PC-3 (cell line): Measurements from ENCODE around the gene SF3B2.

Source experiments
- EZH2phosphoT487 ChIP-seq: fragments of 300-600 bp; sonication (generic); IDR thresholded peaks from 2 replicates; pipeline ENCODE4 v1.6.1; 2018; ENCODE audit warnings: mild to moderate bottlenecking, antibody characterized with exemption, low read length, borderline replicate concordance
- TF ChIP-seq, protein P1 (sequence below): fragments of 300-600 bp; sonication (generic); conservative IDR thresholded peaks from 2 replicates; pipeline ENCODE4 v1.5.1; 2017; ENCODE audit warnings: antibody characterized with exemption, low read depth, mild to moderate bottlenecking, low read length

DNA sequence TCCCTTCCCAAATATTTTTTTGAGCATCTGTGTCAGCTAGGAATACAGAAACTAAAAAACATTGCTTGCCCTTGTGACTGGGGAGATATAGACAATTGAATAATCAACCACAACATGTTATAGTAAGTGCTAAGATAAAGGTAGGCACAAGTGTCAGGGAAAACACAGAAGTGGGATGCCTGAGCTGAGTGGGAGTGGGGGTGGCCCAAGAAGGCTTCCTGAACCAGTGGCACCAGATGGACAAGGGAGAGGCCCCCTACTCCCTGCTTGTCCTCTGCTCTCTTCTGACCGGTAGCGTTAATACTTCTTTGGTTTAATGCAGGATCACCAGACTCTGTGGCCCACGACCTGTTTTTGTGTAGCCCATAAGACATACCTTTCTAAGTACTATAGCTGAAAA, 66.7 kb downstream of the SF3B2 start:
- TF ChIP-seq, protein P1, sequence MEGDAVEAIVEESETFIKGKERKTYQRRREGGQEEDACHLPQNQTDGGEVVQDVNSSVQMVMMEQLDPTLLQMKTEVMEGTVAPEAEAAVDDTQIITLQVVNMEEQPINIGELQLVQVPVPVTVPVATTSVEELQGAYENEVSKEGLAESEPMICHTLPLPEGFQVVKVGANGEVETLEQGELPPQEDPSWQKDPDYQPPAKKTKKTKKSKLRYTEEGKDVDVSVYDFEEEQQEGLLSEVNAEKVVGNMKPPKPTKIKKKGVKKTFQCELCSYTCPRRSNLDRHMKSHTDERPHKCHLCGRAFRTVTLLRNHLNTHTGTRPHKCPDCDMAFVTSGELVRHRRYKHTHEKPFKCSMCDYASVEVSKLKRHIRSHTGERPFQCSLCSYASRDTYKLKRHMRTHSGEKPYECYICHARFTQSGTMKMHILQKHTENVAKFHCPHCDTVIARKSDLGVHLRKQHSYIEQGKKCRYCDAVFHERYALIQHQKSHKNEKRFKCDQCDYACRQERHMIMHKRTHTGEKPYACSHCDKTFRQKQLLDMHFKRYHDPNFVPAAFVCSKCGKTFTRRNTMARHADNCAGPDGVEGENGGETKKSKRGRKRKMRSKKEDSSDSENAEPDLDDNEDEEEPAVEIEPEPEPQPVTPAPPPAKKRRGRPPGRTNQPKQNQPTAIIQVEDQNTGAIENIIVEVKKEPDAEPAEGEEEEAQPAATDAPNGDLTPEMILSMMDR, result no peak
- no peak for TF ChIP-seq EZH2phosphoT487
